NCI-H510A (cell line): ENCODE data around the gene ARFGEF3.

Experiments
- DNase-seq: peaks from one replicate; lab custom pipeline; 2025; lab: John Stamatoyannopoulos, UW

The ARFGEF3 gene

GRCh38 chr6:138307816-138308730, 146.3 kb downstream of the ARFGEF3 start:
- peak; percentile 0 for DNase-seq

GRCh38 chr6:138308731-138309110, 147.0 kb downstream of the ARFGEF3 start:
- DNase-seq, result no peak

GRCh38 chr6:138309695-138310094, 148.0 kb downstream of the ARFGEF3 start:
- no peak for DNase-seq

GRCh38 chr6:138310294-138310693, 148.6 kb downstream of the ARFGEF3 start:
- peak; percentile 27 for DNase-seq

- no peak for DNase-seq
Measured at GRCh38 chr6:138310821-138311220, 149.1 kb downstream of the ARFGEF3 start.

GRCh38 chr6:138311268-138311667, 149.5 kb downstream of the ARFGEF3 start:
- no peak for DNase-seq

GRCh38 chr6:138318741-138319375, 157.1 kb downstream of the ARFGEF3 start:
- DNase-seq, result no peak

DNA sequence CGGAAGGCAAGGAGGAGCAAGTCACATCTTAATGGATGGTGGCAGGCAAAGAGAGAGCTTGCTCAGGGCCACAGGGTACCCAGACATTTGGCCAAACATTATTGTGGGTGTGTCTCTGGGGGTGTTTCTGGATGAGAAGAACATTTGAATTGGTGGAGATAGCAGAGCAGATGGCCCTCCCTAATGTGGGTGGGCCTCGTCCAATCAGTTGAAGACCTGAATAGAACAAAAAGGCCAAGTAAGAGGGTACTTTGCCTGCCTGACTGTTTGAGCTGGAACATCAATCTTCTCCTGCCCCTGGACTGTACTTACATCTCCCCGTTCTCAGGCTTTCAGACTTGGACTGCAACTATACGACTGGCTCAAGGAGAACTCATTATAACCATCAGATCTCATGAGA, 160.2 kb downstream of the ARFGEF3 start:
- no peak for DNase-seq

- no peak for DNase-seq
Measured at GRCh38 chr6:138323821-138324220, 162.1 kb downstream of the ARFGEF3 start.

DNA sequence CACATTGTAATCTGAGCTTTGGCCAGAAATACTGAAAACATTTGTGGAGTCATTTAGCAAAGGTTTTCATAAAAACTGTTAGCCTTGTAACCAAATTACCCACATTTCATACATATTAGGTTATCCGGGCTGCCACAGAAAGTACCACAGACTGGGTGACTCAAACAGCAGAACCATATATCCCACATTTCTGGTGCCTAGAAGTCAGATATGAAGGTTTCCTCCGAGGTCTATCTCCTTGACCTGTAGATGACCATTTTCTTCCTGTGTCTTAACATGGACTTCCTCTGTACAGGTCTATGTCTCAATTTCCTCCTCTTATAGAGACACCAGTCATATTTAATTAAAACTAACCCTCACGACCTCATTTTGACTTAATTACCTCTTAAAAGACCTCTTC, 166.5 kb downstream of the ARFGEF3 start:
- DNase-seq, result no peak

DNA sequence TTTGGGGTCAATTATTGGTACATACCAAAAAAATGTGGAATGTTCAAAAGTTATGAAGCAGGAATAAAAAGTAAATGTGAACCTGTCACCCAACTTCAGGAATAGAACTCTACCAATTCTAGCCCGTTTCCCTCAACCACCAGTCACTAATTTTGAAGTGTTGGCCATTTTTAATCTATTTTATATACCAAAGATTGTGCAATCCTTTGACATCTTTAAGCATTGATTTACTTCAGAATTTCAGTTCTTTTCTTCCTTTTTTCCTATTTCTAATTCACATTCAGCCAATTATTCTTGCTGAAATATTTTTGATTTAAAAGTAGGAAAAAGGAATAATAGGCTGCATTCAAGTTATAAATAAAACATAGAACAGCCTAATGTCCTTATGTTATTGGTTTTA, 169.0 kb downstream of the ARFGEF3 start:
- DNase-seq, result no peak

GRCh38 chr6:138331444-138331843, 169.7 kb downstream of the ARFGEF3 start:
- DNase-seq, result no peak

DNA sequence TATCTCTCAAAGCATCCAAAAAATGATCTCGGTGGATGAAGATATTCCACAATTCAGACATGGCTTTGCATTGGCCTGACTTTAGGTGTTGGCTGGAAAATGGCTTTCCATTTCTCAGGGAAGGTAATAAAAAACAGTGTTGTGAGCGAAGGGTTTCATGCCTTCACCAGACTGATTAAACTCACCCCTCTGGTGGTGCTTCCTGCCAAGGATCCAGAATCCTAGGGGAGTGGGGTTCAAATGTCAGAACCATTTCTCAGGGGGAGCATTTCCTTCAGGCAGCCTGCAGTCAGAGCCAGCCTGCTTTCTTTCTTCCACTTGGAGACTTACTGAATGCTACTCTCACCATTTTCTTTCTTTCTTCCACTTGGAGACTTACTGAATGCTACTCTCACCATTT, 170.2 kb downstream of the ARFGEF3 start:
- DNase-seq, result no peak

GRCh38 chr6:138334000-138334399, 172.3 kb downstream of the ARFGEF3 start:
- DNase-seq, result no peak

DNA sequence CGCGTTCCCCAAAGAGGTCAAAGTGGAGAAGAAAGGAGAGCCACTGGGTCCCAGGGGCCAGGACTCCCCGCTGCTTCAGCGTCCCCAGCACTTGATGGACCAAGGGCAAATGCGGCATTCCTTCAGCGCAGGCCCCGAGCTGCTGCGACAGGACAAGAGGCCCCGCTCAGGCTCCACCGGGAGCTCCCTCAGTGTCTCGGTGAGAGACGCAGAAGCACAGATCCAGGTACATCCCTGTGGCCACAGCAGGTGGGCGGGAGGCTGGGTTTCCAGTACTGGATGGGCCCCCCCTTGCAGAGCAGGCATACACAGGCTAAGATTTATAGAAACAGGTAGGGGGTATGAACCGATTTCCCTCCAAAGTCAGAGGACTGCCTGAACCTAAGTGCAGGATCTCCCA, 173.2 kb downstream of the ARFGEF3 start:
- DNase-seq, result no peak

- no peak for DNase-seq
Measured at GRCh38 chr6:138336221-138336620, 174.5 kb downstream of the ARFGEF3 start.

DNA sequence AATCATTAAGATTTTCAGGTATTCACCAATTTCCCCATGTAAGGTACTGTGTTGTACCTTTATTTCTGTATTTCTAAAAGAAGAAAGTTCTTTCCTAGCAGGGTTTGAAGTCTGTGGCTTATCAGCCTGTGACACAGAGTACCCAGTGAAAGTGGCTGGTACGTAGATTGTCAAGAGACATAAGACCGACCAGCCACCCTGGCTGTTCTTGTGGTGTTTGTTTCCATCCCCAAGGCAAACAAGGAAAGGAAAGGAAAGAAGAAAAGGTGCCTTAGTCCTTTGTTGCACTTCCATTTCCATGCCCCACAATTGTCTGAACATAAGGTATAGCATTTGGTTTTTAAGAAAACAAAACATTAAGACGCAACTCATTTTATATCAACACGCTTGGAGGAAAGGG, 175.3 kb downstream of the ARFGEF3 start:
- DNase-seq, result no peak

GRCh38 chr6:138339024-138339423, 177.3 kb downstream of the ARFGEF3 start:
- DNase-seq, result no peak

- no peak for DNase-seq
Measured at GRCh38 chr6:138341176-138341575, 179.4 kb downstream of the ARFGEF3 start.

DNA sequence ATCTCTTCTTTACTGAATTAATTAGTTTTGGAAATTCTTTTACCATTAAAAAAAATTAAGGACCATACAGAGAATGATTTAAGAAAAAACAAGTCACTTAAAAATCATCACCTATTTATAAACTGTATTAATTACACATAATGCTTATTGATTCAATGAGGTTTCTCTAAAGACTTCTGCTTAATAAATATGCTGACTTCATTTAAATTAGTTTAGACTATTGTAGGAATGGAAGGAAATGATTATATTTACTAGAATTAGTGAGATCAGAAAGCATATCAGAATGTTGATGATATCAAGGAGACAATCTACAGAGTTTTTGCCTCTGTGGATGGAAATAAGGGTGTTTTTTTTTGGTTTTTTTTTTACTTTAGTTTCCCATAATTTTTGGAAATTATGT, 181.4 kb downstream of the ARFGEF3 start:
- no peak for DNase-seq

DNA sequence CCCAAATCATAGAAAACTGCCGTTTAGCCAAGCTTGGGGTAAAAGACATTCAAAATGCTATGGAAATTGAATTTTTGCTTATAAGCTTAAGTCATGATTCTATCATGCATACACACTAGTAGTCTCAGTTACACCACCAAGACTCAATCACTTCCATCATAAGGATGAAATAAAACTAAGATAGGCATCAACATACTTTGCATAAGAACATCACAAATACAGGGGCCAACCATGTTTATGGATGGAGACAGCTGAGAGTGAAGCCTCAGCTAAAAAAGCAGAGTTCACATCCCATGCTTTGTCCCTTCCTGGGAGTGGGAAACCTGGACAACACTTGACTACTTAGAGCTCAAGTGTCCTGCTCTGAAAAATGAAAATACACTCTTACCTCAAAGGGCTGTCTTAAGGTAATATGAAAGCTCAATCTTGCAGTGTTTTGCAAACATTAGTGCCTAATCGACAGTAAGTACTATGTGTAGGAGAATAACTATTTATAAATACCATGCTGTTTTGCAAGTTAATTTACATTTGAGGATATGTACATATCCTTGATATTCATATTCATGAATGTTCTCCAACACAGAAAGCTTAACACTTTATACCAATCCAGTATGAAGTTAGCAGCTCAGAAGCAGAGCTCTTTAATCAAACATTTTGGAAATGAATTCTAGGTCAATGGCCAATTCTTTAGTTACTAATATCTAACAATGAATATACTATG, 184.0 kb downstream of the ARFGEF3 start:
- no peak for DNase-seq

- no peak for DNase-seq
Measured at GRCh38 chr6:138346302-138347195, 184.8 kb downstream of the ARFGEF3 start.
